Panc1 (cell line): ENCODE results near the gene TPPP. TPM values are rescaled to one million over a fixed set of nuclear protein-coding genes. Genes with fewer than 3 reads are reported as not detected.

Source experiments
- ATAC-seq: fragments of 200-7000 bp; cut with Tn5 transposase; 2 replicates; pipeline ENCODE4 v1.9.1; 2020; ENCODE audit warnings: mild to moderate bottlenecking, moderate library complexity
- BruUV-seq: library from RNA; stranded (reverse); fragments of 400-500 nt; replicated peaks from 2 replicates; lab custom pipeline; 2021; lab: Mats Ljungman, UMichigan
- CTCF ChIA-PET: fragments of 300-600 bp; sonication (Branson Sonifier 250); formaldehyde crosslinking; loops from one replicate; lab custom pipeline; 2022; ENCODE audit warnings: antibody characterized with exemption; lab: Charles Lee
- POLR2A ChIA-PET: fragments of 300-600 bp; sonication (Branson Sonifier 250); formaldehyde crosslinking; loops from one replicate; lab custom pipeline; 2022; ENCODE audit warnings: antibody characterized with exemption; lab: Charles Lee
- DNase-seq: peaks from one replicate; pipeline ENCODE4 v3.0.0-alpha.2; 2010; ENCODE audit warnings: low read depth, low spot score
- H3K27ac ChIP-seq: 2 replicates; pipeline ENCODE4 v1.5.1; 2011; ENCODE audit warnings: mild to moderate bottlenecking, low read length, inconsistent platforms
- H3K27me3 ChIP-seq: fragments of 200-500 bp; sonication (Bioruptor generic); 2 replicates; pipeline ENCODE4 v1.6.0; 2014; ENCODE audit warnings: low read length, inconsistent platforms; ENCODE audit not compliant: control insufficient read depth, insufficient read depth
- H3K36me3 ChIP-seq: fragments of 200-500 bp; sonication (Bioruptor generic); 2 replicates; pipeline ENCODE4 v1.5.1; 2014; ENCODE audit warnings: inconsistent platforms, mild to moderate bottlenecking, low read length, moderate library complexity; ENCODE audit not compliant: control insufficient read depth, insufficient read depth
- H3K4me1 ChIP-seq: 2 replicates; pipeline ENCODE4 v1.5.1; 2011; ENCODE audit warnings: inconsistent platforms, mild to moderate bottlenecking, low read length, moderate library complexity; ENCODE audit not compliant: control insufficient read depth, insufficient read depth
- H3K4me3 ChIP-seq, 2 experiments: 2 replicates each; pipeline ENCODE4 v1.5.1; 2011 to 2012; ENCODE audit warnings: low read depth in 2 of 2, low read length in 2 of 2, mild to moderate bottlenecking in 2 of 2, inconsistent platforms in 1 of 2, moderate library complexity in 1 of 2
- H3K9me3 ChIP-seq: fragments of 200-500 bp; sonication (Bioruptor generic); 2 replicates; pipeline ENCODE4 v1.5.1; 2014; ENCODE audit warnings: low read depth, mild to moderate bottlenecking, inconsistent platforms, low read length, moderate library complexity; ENCODE audit not compliant: control insufficient read depth, insufficient read depth
- CTCF ChIP-seq: fragments of 450-650 bp; IDR thresholded peaks from 2 replicates; pipeline ENCODE4 v1.5.1; 2017; ENCODE audit warnings: mild to moderate bottlenecking
- POLR2AphosphoS5 ChIP-seq: IDR thresholded peaks from 2 replicates; pipeline ENCODE4 v1.6.1; 2012; ENCODE audit warnings: mild to moderate bottlenecking, low read depth, low read length, moderate library complexity
- REST ChIP-seq, 2 experiments: IDR thresholded peaks; 2 replicates each; pipeline ENCODE4 v1.6.1; 2011 to 2012; ENCODE audit warnings: low read depth in 2 of 2, control low read depth in 1 of 2, low read length in 1 of 2, mild to moderate bottlenecking in 1 of 2, moderate library complexity in 1 of 2; ENCODE audit not compliant: insufficient read depth in 1 of 2
- SIN3A ChIP-seq: IDR thresholded peaks from 2 replicates; pipeline ENCODE4 v1.6.1; 2012; ENCODE audit warnings: low read depth, mild to moderate bottlenecking, low read length, moderate library complexity, borderline replicate concordance; ENCODE audit not compliant: insufficient read depth
- TCF7L2 ChIP-seq: IDR thresholded peaks from 2 replicates; pipeline ENCODE4 v1.6.1; 2011; ENCODE audit warnings: mild to moderate bottlenecking, low read depth, low read length, inconsistent platforms
- in situ Hi-C: cut with HindIII; loops from 2 replicates; pipeline ENCODE4 v1.10.0; 2016; ENCODE audit warnings: low sequenced_read_pairs, low pct_unique_long_range_greater_than_20kb
- intact Hi-C: fragments of 100-400 bp; cut with micrococcal nuclease; formaldehyde crosslinking; loops from one replicate; pipeline ENCODE4 v1.10.0; 2022; ENCODE audit not compliant: unreplicated experiment
- total RNA-seq: library from RNA; stranded (reverse); gene quantifications from one replicate; pipeline ENCODE4 v1.2.1, GENCODE V29; 2021; ENCODE audit not compliant: unreplicated experiment

Gene TPPP
- total RNA-seq, 1 experiment from 2014 or later, result 0.98 TPM

GRCh38 chr5:652773-653350 lies 40.3 kb downstream of the TPPP start:
- in situ Hi-C loops (no loop called here), intact Hi-C loops (no loop called here)
- TF ChIP-seq REST (IDR thresholded peaks at IDR 0.05; ENCODE audit: insufficient read depth in 1 of 2, low read depth in 2 of 2, low read length in 1 of 2) (no peak), SIN3A (no peak), TCF7L2 (no peak), CTCF (no peak), POLR2AphosphoS5 (no peak)
- H3K27me3 ChIP-seq, result no peaks in the 10 kb centered on the region
- CTCF ChIA-PET, result no interaction called here
- POLR2A ChIA-PET, result no interaction called here
- H3K9me3 ChIP-seq, result no peaks in the 10 kb centered on the region
- H3K4me1 ChIP-seq, result peaks cover 10% of the 10 kb centered on the region
- no peak overlapping the region for H3K4me3 ChIP-seq
- BruUV-seq, result no TSS peak
- peaks cover 6% of the 10 kb centered on the region; the same call in 1 of the 2 replicates for H3K36me3 ChIP-seq
- H3K27ac ChIP-seq, result no peak overlapping the region
- DNase-seq, result no peak
- ATAC-seq, result no peak

GRCh38 chr5:652023-652515 lies 41.1 kb downstream of the TPPP start:
- no peak for TF ChIP-seq SIN3A
- no peak for TF ChIP-seq TCF7L2
- no peak for TF ChIP-seq REST (IDR thresholded peaks at IDR 0.05; ENCODE audit: insufficient read depth in 1 of 2, low read depth in 2 of 2, low read length in 1 of 2)
- TF ChIP-seq CTCF, result no peak
- TF ChIP-seq POLR2AphosphoS5, result no peak
- ATAC-seq, result no peak
- no TSS peak for BruUV-seq

More at GRCh38 chr5:652023-652515, 41.1 kb downstream of the TPPP start:
- Histone ChIP-seq H3K27ac (no peak overlapping the region), H3K4me1 (peaks cover 2% of the 10 kb centered on the region), H3K4me3 (no peak overlapping the region), H3K27me3 (no peaks in the 10 kb centered on the region), H3K9me3 (no peaks in the 10 kb centered on the region), H3K36me3 (peaks cover 6% of the 10 kb centered on the region; the same call in 1 of the 2 replicates)
- ChIA-PET CTCF (no interaction called here), POLR2A (no interaction called here)
- in situ Hi-C loops (no loop called here), intact Hi-C loops (no loop called here)
- DNase-seq, result no peak
